Left colon (tissue), 2 donors: ENCODE data around the gene ENOX1. TPM values are rescaled to one million over a fixed set of nuclear protein-coding genes. Genes with fewer than 3 reads are reported as not detected.
"Not testable (repeated sequence)": the region's sequence is repeated elsewhere in the genome, so short reads cannot be mapped to it uniquely, and the experiment has no call there.

Experiments used
- ATAC-seq: fragments of 200-7000 bp; cut with Tn5 transposase; one replicate; pipeline ENCODE4 v1.9.1; 2020; ENCODE audit warnings: mild to moderate bottlenecking, moderate library complexity
- DNase-seq, 2 donors: peaks; one replicate each; pipeline ENCODE4 v3.0.0-alpha.2; 2020
- intact Hi-C, 2 donors: fragments of 100-400 bp; cut with DNase I in 1 of 2; cut with micrococcal nuclease in 1 of 2; formaldehyde crosslinking; loops; one replicate each; pipeline versions ENCODE4 v1.11.2 to v1.14.0; 2022; cut with DNase I, micrococcal nuclease
- total RNA-seq, 2 donors: library from RNA; stranded (reverse); fragmentation: NEBNext Ultra II Directional; extraction: Animal tissue kit (Norgen Biotek cat#: 25700); gene quantifications; one replicate each; pipeline ENCODE4 v1.2.1, GENCODE V29; 2021
- donor health status: DM: no; HTN: no; CAD: no.
- donor health status: DM: yes; HTN: yes; CAD: no.

ENOX1 gene
- total RNA-seq, 2 donors from 2014 or later: 0.09 to 0.87 TPM

GRCh38 chr13:43428545-43429296 is 358.1 kb downstream of the ENOX1 start:
- DNase-seq (no peak), ATAC-seq (no peak)
- intact Hi-C loops: no loop called here

GRCh38 chr13:43426355-43426754 is 360.4 kb downstream of the ENOX1 start:
- intact Hi-C loops: no loop called here
- no peak for ATAC-seq

GRCh38 chr13:43425234-43425633 is 361.5 kb downstream of the ENOX1 start:
- DNase-seq: no peak
- intact Hi-C loops: no loop called here
- ATAC-seq: no peak

More at GRCh38 chr13:43426355-43426754, 360.4 kb downstream of the ENOX1 start:
- no peak for DNase-seq

- intact Hi-C loops: no loop called here
- DNase-seq: no peak
- no peak for ATAC-seq
Observed at GRCh38 chr13:43424412-43424811, 362.4 kb downstream of the ENOX1 start.

- ATAC-seq (no peak), DNase-seq (no peak)
- intact Hi-C loops: no loop called here
Observed at GRCh38 chr13:43422116-43422515, 364.7 kb downstream of the ENOX1 start.

DNA sequence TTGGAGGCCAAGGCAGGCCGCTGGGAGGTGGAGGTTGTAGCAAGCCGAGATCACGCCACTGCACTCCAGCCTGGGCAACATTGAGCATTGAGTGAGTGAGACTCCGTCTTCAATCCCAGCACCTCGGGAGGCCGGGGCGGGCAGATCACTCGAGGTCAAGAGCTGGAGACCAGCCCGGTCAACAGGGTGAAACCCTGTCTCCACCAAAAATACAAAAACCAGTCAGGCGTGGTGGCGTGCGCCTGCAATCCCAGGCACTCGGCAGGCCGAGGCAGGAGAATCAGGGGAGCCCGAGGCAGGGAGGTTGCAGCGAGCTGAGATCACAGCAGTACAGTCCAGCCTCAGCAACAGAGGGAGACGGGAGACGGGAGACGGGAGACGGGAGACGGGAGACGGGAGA is 369.9 kb downstream of the ENOX1 start:
- DNase-seq, intact Hi-C loops, ATAC-seq: not testable (repeated sequence)

DNA sequence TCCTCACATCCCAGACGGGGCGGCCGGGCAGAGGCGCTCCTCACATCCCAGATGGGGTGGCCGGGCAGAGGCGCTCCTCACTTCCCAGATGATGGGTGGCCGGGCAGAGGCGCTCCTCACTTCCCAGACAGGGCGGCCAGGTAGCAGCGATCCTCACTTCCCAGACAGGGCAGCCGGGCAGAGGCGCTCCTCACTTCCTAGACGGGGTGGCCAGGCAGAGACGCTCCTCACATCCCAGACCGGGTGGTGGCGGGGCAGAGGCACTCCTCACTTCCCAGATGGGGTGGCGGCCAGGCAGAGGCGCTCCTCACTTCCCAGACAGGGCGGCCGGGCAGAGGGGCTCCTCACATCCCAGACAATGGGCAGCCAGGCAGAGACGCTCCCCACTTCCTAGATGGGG is 370.4 kb downstream of the ENOX1 start:
- ATAC-seq, DNase-seq, intact Hi-C loops: not testable (repeated sequence)

DNA sequence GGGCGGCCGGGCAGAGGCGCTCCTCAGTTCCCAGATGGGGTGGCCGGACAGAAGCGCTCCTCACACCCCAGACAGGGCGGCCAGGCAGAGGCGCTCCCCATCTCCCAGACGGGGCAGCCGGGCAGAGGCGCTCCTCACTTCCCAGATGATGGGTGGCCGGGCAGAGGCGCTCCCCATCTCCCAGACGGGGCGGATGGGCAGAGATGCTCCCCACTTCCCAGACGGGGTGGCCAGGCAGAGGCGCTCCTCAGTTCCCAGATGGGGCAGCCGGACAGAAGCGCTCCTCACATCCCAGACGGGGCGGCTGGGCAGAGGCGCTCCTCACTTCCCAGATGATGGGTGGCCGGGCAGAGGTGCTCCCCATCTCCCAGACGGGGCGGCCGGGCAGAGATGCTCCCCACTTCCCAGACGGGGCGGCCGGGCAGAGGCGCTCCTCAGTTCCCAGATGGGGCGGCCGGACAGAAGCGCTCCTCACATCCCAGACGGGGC is 370.8 kb downstream of the ENOX1 start:
- DNase-seq, intact Hi-C loops: not testable (repeated sequence)

GRCh38 chr13:43414111-43414510 is 372.7 kb downstream of the ENOX1 start:
- intact Hi-C loops: no loop called here
- DNase-seq (no peak), ATAC-seq (no peak)

More for the DNA sequence above, 370.8 kb downstream of the ENOX1 start:
- not testable (repeated sequence) for ATAC-seq

GRCh38 chr13:43411741-43412140 is 375.0 kb downstream of the ENOX1 start:
- DNase-seq (peak in 1 of 2 donors; percentile 54), ATAC-seq (no peak)
- intact Hi-C loops: no loop called here

GRCh38 chr13:43411211-43411610 is 375.6 kb downstream of the ENOX1 start:
- DNase-seq (no peak), ATAC-seq (no peak)
- intact Hi-C loops: no loop called here

- DNase-seq (no peak), ATAC-seq (no peak)
- intact Hi-C loops: no loop called here
Observed at GRCh38 chr13:43408274-43408673, 378.5 kb downstream of the ENOX1 start.

DNA sequence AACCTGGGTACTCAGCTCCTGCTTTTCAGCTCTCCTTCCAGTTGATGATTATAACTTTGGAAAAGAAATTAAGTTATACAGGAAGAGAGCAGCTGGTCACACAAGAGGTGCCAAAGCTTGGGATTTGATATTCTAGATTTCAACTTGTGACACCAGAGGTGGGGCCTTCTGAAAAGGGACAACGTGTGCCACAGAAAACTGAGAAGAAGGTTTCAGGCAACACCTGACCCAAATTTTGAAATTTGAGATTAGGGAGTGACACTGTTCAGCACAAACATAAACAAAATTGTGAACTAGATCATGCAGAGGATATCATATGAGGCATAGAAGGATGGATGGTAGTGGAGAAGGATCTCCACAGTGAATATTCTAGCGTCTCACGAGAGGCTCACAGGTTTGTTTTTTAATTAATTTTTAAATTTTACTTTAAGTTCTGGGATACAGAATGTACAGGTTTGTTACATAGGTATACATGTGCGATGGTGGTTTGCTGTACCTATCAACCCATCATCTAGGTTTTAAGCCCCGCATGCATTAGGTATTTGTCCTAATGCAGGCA is 379.7 kb downstream of the ENOX1 start:
- intact Hi-C loops: no loop called here
- ATAC-seq (no peak), DNase-seq (no peak)

- intact Hi-C loops: no loop called here
- DNase-seq (no peak), ATAC-seq (no peak)
Observed at GRCh38 chr13:43405457-43405856, 381.3 kb downstream of the ENOX1 start.

GRCh38 chr13:43402380-43402779 is 384.4 kb downstream of the ENOX1 start:
- ATAC-seq (no peak), DNase-seq (no peak)
- intact Hi-C loops: no loop called here

DNA sequence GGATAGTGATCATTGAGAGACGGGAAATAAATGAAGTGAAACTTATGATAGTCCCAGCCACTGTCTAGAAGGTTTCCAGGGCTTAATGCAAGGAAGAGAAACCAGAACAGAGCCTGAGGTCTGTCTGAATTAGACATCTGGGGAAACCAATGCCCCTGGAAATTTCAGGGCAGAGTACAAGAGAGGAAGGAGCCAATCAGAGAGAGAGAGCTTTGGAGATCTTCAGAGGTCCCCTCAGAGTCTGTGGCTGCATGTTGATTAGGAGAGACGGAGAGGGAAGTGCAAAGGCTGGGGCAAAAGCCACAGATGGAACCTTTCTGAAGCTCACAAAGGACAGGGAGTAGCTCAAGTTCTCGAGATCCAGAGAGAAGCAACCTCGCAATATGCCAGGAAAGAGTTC is 385.4 kb downstream of the ENOX1 start:
- DNase-seq: no peak
- no peak for ATAC-seq
- intact Hi-C loops: no loop called here

- intact Hi-C loops: no loop called here
- DNase-seq: no peak
- no peak for ATAC-seq
Observed at GRCh38 chr13:43397111-43397510, 389.7 kb downstream of the ENOX1 start.

DNA sequence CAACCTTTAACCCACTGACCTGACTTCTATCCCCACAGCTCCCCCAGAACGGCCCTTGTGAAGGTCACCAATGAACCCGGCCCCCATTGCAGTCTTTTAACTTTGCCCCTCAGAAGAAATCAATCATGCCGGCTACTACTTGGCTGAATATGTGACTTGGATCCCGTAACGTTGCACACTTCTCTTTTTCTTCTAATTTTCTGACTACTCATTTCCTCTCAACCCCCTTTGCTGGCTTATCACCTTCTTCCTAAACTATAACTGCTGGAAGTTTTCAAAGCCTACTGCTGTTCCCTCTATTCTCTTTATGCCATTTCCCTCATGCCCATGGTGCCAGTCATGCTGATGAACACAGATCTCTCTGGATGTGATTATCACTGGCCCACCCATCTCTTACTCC is 395.7 kb downstream of the ENOX1 start:
- intact Hi-C loops: no loop called here
- ATAC-seq (no peak), DNase-seq (no peak)

DNA sequence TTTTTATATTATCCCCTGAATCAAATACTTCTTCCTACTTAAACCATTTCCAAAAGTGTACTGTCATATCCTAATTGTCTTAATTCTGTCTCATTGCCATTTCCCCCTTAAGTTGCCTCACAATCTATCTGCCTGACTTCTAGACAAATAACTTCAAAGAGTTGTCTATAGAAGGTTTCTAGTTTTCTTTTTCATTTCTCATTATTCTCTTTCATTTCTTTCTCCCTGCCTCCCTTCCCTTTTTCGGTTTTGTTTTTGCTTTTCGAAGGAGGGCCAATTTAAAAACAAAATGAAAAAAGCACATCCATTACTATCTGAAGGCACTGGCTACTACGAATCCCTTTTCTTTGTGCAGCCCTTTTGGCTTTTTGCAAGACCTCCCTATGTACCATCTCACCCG is 396.2 kb downstream of the ENOX1 start:
- intact Hi-C loops: no loop called here
- DNase-seq (no peak), ATAC-seq (no peak)

DNA sequence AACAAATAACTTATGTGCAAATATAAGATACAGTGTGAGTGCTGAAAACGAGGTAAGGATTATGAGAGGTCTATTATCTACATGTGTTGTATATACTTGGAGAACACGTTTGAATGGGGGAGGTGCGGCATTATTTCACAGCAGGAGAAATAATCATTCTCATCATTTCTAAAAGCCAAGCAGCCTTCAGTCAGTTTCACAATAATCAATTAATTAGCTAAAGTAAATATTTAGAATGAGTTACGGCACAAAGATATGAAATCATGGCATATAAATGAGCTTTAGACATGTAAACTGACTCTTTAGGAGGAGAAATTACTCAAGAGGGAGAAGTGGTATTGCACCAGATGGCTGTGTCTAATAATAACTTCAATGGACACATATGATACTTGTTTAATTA is 396.8 kb downstream of the ENOX1 start:
- no peak for DNase-seq
- intact Hi-C loops: no loop called here
- no peak for ATAC-seq

DNA sequence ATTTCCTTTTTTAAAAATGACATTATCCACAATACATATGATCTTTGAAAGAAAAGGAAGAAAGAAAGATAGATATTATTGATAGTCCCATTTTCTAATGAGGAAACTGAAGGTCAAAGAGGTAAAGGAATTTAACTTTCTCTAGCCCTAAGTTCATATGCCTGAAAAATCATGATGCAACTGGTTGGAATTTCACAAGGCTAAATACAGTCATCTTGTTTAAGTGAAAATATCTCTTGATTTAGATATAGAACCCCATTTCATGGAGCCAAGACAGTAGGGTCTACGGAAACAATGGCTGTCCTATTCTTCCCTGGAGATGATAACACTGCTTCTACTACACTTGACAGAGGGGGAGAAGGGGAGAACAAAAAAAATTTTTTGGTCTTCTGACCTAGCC is 397.2 kb downstream of the ENOX1 start:
- DNase-seq (no peak), ATAC-seq (no peak)
- intact Hi-C loops: no loop called here
